HepG2 (cell line): ENCODE results near the gene NCOA5. TPM values are rescaled to one million over a fixed set of nuclear protein-coding genes. Genes with fewer than 3 reads are reported as not detected.

Source experiments
- SRF ChIP-seq: IDR thresholded peaks from 2 replicates; pipeline ENCODE4 v1.6.1; 2011; ENCODE audit warnings: mild to moderate bottlenecking, low read depth, low read length, moderate library complexity
- ZBTB1 ChIP-seq: sonication (generic); formaldehyde crosslinking; IDR thresholded peaks from 2 replicates; pipeline ENCODE4 v1.4.0; 2020; ENCODE audit warnings: missing genetic modification reagents, borderline replicate concordance
- ZNF282 ChIP-seq: fragments of 450-650 bp; IDR thresholded peaks from 2 replicates; pipeline ENCODE4 v1.6.1; 2018; ENCODE audit not compliant: partially characterized antibody
- ZNF337 ChIP-seq: sonication (generic); formaldehyde crosslinking; IDR thresholded peaks from 2 replicates; pipeline ENCODE4 v1.5.1; 2020; ENCODE audit warnings: missing genetic modification reagents, low read depth, mild to moderate bottlenecking, borderline replicate concordance
- ZNF782 ChIP-seq: sonication (generic); formaldehyde crosslinking; IDR thresholded peaks from 2 replicates; pipeline ENCODE4 v1.4.0; 2020; ENCODE audit warnings: missing genetic modification reagents, mild to moderate bottlenecking, borderline replicate concordance
- polyA plus RNA-seq, 8 experiments: library from polyadenylated mRNA; depleted of rRNA in 3 of 8; stranded (reverse) in 7 of 8; unstranded in 1 of 8; fragments of >200 nt; fragmentation: Illumina TruSeq in 4 of 8; extraction: Trizol in 4 of 8; gene quantifications; 2 replicates each; pipeline versions ENCODE4 v1.2.1 to v1.2.3, GENCODE V29; 2011 to 2016; ENCODE audit warnings: low read depth in 4 of 8, missing spikeins in 1 of 8, mixed read lengths in 1 of 8; ENCODE audit not compliant: insufficient read depth in 1 of 8
- total RNA-seq, 5 experiments: library from RNA; depleted of rRNA; stranded (reverse); fragments of >200 nt; fragmentation: Illumina TruSeq; extraction: Trizol; gene quantifications; 2 replicates each; pipeline ENCODE4 v1.2.3, GENCODE V29; 2016; ENCODE audit warnings: low read depth in 1 of 5
- TF ChIP-seq, protein P1 (sequence below): sonication (generic); formaldehyde crosslinking; IDR thresholded peaks from 2 replicates; pipeline ENCODE4 v1.4.0; 2020; ENCODE audit warnings: missing genetic modification reagents
- TF ChIP-seq, protein P2 (sequence below): sonication (generic); formaldehyde crosslinking; IDR thresholded peaks from 2 replicates; pipeline ENCODE4 v1.4.0; 2020; ENCODE audit warnings: missing genetic modification reagents, borderline replicate concordance
- TF ChIP-seq, protein P3 (sequence below): sonication (generic); formaldehyde crosslinking; IDR thresholded peaks from 2 replicates; pipeline ENCODE4 v1.4.0; 2020; ENCODE audit warnings: missing genetic modification reagents
- TF ChIP-seq, protein P4 (sequence below): sonication (generic); formaldehyde crosslinking; IDR thresholded peaks from 2 replicates; pipeline ENCODE4 v1.4.0; 2020; ENCODE audit warnings: missing genetic modification reagents
- TF ChIP-seq, protein P5 (sequence below): sonication (generic); formaldehyde crosslinking; IDR thresholded peaks from 2 replicates; pipeline ENCODE4 v1.4.0; 2020; ENCODE audit warnings: missing genetic modification reagents

Gene NCOA5
- total and polyA plus RNA-seq, 2 of the 13 experiments (the other 11 are each of a cell fraction or from before 2014, with no cell fraction given) = 16.5 to 28.4 TPM

DNA sequence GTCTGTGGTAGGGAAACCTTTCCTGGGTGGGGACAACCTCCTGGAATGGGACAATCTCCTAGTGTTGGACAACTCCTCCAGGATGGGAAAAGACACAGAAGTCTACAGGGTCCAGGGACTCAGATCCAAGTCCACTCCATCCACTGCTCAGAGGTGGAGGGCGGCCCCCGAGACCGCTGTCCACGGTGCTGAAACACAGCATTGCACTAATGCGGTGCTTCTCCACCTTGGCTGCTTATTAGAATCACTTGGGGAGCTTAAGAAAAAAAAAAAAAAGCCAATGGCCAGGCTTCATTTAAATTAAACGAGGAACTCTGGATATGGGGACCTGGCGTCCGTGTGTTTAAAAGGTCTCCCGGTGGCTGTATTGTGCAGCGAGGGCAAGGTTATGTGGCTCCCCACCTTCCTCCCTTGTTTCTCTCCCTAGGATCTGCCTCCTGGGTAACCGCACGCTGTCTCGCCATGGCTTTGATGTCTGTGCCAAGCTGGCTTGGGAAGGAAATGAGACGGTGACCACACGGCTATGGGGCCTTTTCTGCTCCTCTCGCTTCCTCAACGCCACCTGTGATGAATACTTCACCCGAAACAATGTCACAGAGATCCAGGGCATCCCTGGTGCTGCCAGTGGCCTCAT is 48.7 kb downstream of the NCOA5 start (continued):
- TF ChIP-seq, protein P1, sequence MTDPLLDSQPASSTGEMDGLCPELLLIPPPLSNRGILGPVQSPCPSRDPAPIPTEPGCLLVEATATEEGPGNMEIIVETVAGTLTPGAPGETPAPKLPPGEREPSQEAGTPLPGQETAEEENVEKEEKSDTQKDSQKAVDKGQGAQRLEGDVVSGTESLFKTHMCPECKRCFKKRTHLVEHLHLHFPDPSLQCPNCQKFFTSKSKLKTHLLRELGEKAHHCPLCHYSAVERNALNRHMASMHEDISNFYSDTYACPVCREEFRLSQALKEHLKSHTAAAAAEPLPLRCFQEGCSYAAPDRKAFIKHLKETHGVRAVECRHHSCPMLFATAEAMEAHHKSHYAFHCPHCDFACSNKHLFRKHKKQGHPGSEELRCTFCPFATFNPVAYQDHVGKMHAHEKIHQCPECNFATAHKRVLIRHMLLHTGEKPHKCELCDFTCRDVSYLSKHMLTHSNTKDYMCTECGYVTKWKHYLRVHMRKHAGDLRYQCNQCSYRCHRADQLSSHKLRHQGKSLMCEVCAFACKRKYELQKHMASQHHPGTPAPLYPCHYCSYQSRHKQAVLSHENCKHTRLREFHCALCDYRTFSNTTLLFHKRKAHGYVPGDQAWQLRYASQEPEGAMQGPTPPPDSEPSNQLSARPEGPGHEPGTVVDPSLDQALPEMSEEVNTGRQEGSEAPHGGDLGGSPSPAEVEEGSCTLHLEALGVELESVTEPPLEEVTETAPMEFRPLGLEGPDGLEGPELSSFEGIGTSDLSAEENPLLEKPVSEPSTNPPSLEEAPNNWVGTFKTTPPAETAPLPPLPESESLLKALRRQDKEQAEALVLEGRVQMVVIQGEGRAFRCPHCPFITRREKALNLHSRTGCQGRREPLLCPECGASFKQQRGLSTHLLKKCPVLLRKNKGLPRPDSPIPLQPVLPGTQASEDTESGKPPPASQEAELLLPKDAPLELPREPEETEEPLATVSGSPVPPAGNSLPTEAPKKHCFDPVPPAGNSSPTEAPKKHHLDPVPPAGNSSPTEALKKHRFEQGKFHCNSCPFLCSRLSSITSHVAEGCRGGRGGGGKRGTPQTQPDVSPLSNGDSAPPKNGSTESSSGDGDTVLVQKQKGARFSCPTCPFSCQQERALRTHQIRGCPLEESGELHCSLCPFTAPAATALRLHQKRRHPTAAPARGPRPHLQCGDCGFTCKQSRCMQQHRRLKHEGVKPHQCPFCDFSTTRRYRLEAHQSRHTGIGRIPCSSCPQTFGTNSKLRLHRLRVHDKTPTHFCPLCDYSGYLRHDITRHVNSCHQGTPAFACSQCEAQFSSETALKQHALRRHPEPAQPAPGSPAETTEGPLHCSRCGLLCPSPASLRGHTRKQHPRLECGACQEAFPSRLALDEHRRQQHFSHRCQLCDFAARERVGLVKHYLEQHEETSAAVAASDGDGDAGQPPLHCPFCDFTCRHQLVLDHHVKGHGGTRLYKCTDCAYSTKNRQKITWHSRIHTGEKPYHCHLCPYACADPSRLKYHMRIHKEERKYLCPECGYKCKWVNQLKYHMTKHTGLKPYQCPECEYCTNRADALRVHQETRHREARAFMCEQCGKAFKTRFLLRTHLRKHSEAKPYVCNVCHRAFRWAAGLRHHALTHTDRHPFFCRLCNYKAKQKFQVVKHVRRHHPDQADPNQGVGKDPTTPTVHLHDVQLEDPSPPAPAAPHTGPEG (CRISPR knock-in tag) = peak; percentile 84
- TF ChIP-seq ZNF282 = no peak
- TF ChIP-seq ZNF337 (CRISPR knock-in tag) = no peak
- TF ChIP-seq, protein P2, sequence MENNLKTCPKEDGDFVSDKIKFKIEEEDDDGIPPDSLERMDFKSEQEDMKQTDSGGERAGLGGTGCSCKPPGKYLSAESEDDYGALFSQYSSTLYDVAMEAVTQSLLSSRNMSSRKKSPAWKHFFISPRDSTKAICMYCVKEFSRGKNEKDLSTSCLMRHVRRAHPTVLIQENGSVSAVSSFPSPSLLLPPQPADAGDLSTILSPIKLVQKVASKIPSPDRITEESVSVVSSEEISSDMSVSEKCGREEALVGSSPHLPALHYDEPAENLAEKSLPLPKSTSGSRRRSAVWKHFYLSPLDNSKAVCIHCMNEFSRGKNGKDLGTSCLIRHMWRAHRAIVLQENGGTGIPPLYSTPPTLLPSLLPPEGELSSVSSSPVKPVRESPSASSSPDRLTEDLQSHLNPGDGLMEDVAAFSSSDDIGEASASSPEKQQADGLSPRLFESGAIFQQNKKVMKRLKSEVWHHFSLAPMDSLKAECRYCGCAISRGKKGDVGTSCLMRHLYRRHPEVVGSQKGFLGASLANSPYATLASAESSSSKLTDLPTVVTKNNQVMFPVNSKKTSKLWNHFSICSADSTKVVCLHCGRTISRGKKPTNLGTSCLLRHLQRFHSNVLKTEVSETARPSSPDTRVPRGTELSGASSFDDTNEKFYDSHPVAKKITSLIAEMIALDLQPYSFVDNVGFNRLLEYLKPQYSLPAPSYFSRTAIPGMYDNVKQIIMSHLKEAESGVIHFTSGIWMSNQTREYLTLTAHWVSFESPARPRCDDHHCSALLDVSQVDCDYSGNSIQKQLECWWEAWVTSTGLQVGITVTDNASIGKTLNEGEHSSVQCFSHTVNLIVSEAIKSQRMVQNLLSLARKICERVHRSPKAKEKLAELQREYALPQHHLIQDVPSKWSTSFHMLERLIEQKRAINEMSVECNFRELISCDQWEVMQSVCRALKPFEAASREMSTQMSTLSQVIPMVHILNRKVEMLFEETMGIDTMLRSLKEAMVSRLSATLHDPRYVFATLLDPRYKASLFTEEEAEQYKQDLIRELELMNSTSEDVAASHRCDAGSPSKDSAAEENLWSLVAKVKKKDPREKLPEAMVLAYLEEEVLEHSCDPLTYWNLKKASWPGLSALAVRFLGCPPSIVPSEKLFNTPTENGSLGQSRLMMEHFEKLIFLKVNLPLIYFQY (CRISPR knock-in tag) = peak; percentile 92
- TF ChIP-seq, protein P3, sequence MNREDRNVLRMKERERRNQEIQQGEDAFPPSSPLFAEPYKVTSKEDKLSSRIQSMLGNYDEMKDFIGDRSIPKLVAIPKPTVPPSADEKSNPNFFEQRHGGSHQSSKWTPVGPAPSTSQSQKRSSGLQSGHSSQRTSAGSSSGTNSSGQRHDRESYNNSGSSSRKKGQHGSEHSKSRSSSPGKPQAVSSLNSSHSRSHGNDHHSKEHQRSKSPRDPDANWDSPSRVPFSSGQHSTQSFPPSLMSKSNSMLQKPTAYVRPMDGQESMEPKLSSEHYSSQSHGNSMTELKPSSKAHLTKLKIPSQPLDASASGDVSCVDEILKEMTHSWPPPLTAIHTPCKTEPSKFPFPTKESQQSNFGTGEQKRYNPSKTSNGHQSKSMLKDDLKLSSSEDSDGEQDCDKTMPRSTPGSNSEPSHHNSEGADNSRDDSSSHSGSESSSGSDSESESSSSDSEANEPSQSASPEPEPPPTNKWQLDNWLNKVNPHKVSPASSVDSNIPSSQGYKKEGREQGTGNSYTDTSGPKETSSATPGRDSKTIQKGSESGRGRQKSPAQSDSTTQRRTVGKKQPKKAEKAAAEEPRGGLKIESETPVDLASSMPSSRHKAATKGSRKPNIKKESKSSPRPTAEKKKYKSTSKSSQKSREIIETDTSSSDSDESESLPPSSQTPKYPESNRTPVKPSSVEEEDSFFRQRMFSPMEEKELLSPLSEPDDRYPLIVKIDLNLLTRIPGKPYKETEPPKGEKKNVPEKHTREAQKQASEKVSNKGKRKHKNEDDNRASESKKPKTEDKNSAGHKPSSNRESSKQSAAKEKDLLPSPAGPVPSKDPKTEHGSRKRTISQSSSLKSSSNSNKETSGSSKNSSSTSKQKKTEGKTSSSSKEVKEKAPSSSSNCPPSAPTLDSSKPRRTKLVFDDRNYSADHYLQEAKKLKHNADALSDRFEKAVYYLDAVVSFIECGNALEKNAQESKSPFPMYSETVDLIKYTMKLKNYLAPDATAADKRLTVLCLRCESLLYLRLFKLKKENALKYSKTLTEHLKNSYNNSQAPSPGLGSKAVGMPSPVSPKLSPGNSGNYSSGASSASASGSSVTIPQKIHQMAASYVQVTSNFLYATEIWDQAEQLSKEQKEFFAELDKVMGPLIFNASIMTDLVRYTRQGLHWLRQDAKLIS (CRISPR knock-in tag) = no peak
- TF ChIP-seq, protein P4, sequence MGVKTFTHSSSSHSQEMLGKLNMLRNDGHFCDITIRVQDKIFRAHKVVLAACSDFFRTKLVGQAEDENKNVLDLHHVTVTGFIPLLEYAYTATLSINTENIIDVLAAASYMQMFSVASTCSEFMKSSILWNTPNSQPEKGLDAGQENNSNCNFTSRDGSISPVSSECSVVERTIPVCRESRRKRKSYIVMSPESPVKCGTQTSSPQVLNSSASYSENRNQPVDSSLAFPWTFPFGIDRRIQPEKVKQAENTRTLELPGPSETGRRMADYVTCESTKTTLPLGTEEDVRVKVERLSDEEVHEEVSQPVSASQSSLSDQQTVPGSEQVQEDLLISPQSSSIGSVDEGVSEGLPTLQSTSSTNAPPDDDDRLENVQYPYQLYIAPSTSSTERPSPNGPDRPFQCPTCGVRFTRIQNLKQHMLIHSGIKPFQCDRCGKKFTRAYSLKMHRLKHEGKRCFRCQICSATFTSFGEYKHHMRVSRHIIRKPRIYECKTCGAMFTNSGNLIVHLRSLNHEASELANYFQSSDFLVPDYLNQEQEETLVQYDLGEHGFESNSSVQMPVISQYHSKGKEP (CRISPR knock-in tag) = peak; percentile 99
- TF ChIP-seq ZNF782 = peak; percentile 57; the same call in 1 of the 2 replicates
- 0 out of 2 replicates have a peak, but pooled peaks have one; percentile 62 for TF ChIP-seq ZBTB1 (CRISPR knock-in tag)
- TF ChIP-seq, protein P5, sequence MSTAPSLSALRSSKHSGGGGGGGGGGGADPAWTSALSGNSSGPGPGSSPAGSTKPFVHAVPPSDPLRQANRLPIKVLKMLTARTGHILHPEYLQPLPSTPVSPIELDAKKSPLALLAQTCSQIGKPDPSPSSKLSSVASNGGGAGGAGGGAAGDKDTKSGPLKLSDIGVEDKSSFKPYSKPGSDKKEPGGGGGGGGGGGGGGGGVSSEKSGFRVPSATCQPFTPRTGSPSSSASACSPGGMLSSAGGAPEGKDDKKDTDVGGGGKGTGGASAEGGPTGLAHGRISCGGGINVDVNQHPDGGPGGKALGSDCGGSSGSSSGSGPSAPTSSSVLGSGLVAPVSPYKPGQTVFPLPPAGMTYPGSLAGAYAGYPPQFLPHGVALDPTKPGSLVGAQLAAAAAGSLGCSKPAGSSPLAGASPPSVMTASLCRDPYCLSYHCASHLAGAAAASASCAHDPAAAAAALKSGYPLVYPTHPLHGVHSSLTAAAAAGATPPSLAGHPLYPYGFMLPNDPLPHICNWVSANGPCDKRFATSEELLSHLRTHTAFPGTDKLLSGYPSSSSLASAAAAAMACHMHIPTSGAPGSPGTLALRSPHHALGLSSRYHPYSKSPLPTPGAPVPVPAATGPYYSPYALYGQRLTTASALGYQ (CRISPR knock-in tag) = no peak
- TF ChIP-seq SRF = no peak
